GM12878 (cell line): ENCODE measurements around the gene ERC2. TPM values are rescaled to one million over a fixed set of nuclear protein-coding genes. Genes with fewer than 3 reads are reported as not detected.

ENCODE experiments used
- ATAC-seq: fragments of 200-7000 bp; cut with Tn5 transposase; 3 replicates; pipeline ENCODE4 v1.9.1; 2020; ENCODE audit warnings: mild to moderate bottlenecking, moderate library complexity
- BruUV-seq: library from RNA; stranded (reverse); fragments of 400-500 nt; replicated peaks from 2 replicates; lab custom pipeline; 2021; lab: Mats Ljungman, UMichigan
- CTCF ChIA-PET: fragments of 300-600 bp; sonication (Branson Sonifier 250); formaldehyde crosslinking; extraction: SDS; loops from one replicate; lab custom pipeline; 2021; ENCODE audit warnings: inconsistent platforms; lab: Yijun Ruan, JAX
- POLR2A ChIA-PET: fragments of 350-600 bp; formaldehyde crosslinking; extraction: SDS; loops from one replicate; lab custom pipeline; 2021; ENCODE audit warnings: inconsistent platforms; lab: Charles Lee
- RAD21 ChIA-PET: fragments of 300-600 bp; sonication (Branson Sonifier 250); formaldehyde crosslinking; loops from one replicate; lab custom pipeline; 2023; ENCODE audit warnings: antibody characterized with exemption; ENCODE audit not compliant: unreplicated experiment; lab: Charles Lee
- SMC1A ChIA-PET: fragments of 300-600 bp; sonication (Branson Sonifier 250); formaldehyde crosslinking; loops from one replicate; lab custom pipeline; 2023; ENCODE audit not compliant: unreplicated experiment, uncharacterized antibody; lab: Charles Lee
- DNase-seq: peaks from one replicate; pipeline ENCODE4 v3.0.0-alpha.2; 2011; ENCODE audit warnings: low read depth, low spot score
- FAIRE-seq: peaks from 3 replicates; lab custom pipeline; 2011; peaks lifted over from hg19 to GRCh38; lab: Jason Lieb, UNC
- H2AFZ ChIP-seq: 2 replicates; pipeline ENCODE4 v1.6.0; 2011; ENCODE audit warnings: low read depth, low read length, control low read depth; ENCODE audit not compliant: control insufficient read depth
- H3K27ac ChIP-seq: 2 replicates; pipeline ENCODE4 v1.5.1; 2011; ENCODE audit warnings: control low read depth; ENCODE audit not compliant: control insufficient read depth, insufficient read depth
- H3K27me3 ChIP-seq, 2 experiments: replicated peaks in 1 of 2; 2 replicates each; pipeline versions ENCODE4 v1.6.0 to v1.6.1; 2011; ENCODE audit warnings: low read length in 1 of 2; ENCODE audit not compliant: control insufficient read depth in 2 of 2, insufficient read depth in 2 of 2
- H3K36me3 ChIP-seq, 2 experiments: 2 replicates each; pipeline ENCODE4 v1.5.1; 2011; ENCODE audit warnings: low read length in 1 of 2; ENCODE audit not compliant: control insufficient read depth in 2 of 2, insufficient read depth in 2 of 2
- H3K4me1 ChIP-seq: 2 replicates; pipeline ENCODE4 v1.6.1; 2011; ENCODE audit warnings: mild to moderate bottlenecking, low read length, moderate library complexity, mixed read lengths; ENCODE audit not compliant: control insufficient read depth, insufficient read depth
- H3K4me2 ChIP-seq: 2 replicates; pipeline ENCODE4 v1.6.0; 2011; ENCODE audit warnings: control low read depth; ENCODE audit not compliant: control insufficient read depth, insufficient read depth
- H3K4me3 ChIP-seq: fragments of 200-600 bp; sonication (generic); 2 replicates; pipeline ENCODE4 v1.5.1; 2016
- H3K79me2 ChIP-seq: 2 replicates; pipeline ENCODE4 v1.6.0; 2011; ENCODE audit warnings: low read length; ENCODE audit not compliant: control insufficient read depth, insufficient read depth
- H3K9ac ChIP-seq: 2 replicates; pipeline ENCODE4 v1.8.0; 2011; ENCODE audit warnings: low read length, control low read depth, mixed read lengths; ENCODE audit not compliant: control insufficient read depth, insufficient read depth
- H3K9me3 ChIP-seq: replicated peaks from 3 replicates; pipeline ENCODE4 v1.5.1; 2011; ENCODE audit warnings: mild to moderate bottlenecking, low read length; ENCODE audit not compliant: control insufficient read depth, insufficient read depth
- H4K20me1 ChIP-seq: 2 replicates; pipeline ENCODE4 v1.6.0; 2011; ENCODE audit not compliant: control insufficient read depth, insufficient read depth
- CBX3 ChIP-seq: fragments of 200-600 bp; sonication (generic); IDR thresholded peaks from 2 replicates; pipeline ENCODE4 v1.6.1; 2016; ENCODE audit warnings: low read depth, borderline replicate concordance
- CEBPB ChIP-seq, 2 experiments: fragments of 150-350 bp in 1 of 2; IDR thresholded peaks; 2 replicates each; pipeline ENCODE4 v1.6.1; 2012 to 2014; ENCODE audit warnings: low read depth in 2 of 2, low read length in 2 of 2, borderline replicate concordance in 1 of 2, inconsistent platforms in 1 of 2
- CHD4 ChIP-seq: fragments of 200-600 bp; sonication (generic); IDR thresholded peaks from 2 replicates; pipeline ENCODE4 v1.6.1; 2016; ENCODE audit warnings: mild to moderate bottlenecking
- EGR1 ChIP-seq, 2 experiments: IDR thresholded peaks; 1 replicate in 1 of 2; 2 replicates in 1 of 2; pipeline ENCODE4 v1.6.1; 2011 to 2012; ENCODE audit warnings: low read depth in 2 of 2, low read length in 2 of 2, borderline replicate concordance in 1 of 2, mild to moderate bottlenecking in 1 of 2, moderate library complexity in 1 of 2
- EP300 ChIP-seq, 2 experiments: fragments of 150-350 bp in 1 of 2; IDR thresholded peaks; 2 replicates each; pipeline ENCODE4 v1.6.1; 2011 to 2012; ENCODE audit warnings: low read depth in 2 of 2, low read length in 2 of 2, borderline replicate concordance in 1 of 2, improper control_type of control experiment in 1 of 2, inconsistent platforms in 1 of 2; ENCODE audit not compliant: control insufficient read depth in 1 of 2
- MXI1 ChIP-seq: fragments of 150-350 bp; IDR thresholded peaks from 2 replicates; pipeline ENCODE4 v1.6.1; 2011; ENCODE audit warnings: low read depth, mild to moderate bottlenecking, inconsistent platforms, low read length, improper control_type of control experiment
- NR2C1 ChIP-seq: fragments of 450-650 bp; IDR thresholded peaks from 2 replicates; pipeline ENCODE4 v1.6.1; 2017; ENCODE audit warnings: antibody characterized with exemption, mild to moderate bottlenecking, moderate library complexity
- RUNX3 ChIP-seq: IDR thresholded peaks from 2 replicates; pipeline ENCODE4 v1.6.1; 2012; ENCODE audit warnings: low read length, inconsistent platforms
- TBL1XR1 ChIP-seq: IDR thresholded peaks from 2 replicates; pipeline ENCODE4 v1.6.1; 2012; ENCODE audit warnings: low read depth, low read length, improper control_type of control experiment
- ZNF274 ChIP-seq: IDR thresholded peaks from one replicate; pipeline ENCODE4 v1.8.0; 2011; ENCODE audit not compliant: insufficient read length, insufficient read depth
- in situ Hi-C: fragments of 300-500 bp; cut with MboI; formaldehyde crosslinking; loops from 9 replicates; pipeline ENCODE4 v1.14.3; 2018; ENCODE audit warnings: mixed read lengths
- intact Hi-C: fragments of 100-400 bp; cut with micrococcal nuclease; formaldehyde crosslinking; loops from one replicate; pipeline ENCODE4 v1.14.2; 2022; ENCODE audit not compliant: unreplicated experiment
- polyA plus RNA-seq, 11 experiments: library from polyadenylated mRNA; depleted of rRNA in 4 of 11; unstranded in 6 of 11; stranded (reverse) in 5 of 11; fragments of >200 nt; fragmentation: Nextera tagmentation in 4 of 11; fragmentation: Illumina TruSeq in 1 of 11; extraction: Ambion mirVana in 4 of 11; extraction: Trizol in 1 of 11; gene quantifications; 1 replicate in 1 of 11; 2 replicates in 10 of 11; pipeline versions ENCODE4 v1.2.1 to v1.2.3, GENCODE V29; 2011 to 2016; ENCODE audit warnings: inconsistent platforms in 2 of 11, missing spikeins in 2 of 11, low read depth in 1 of 11
- total RNA-seq, 4 experiments: library from RNA; depleted of rRNA in 3 of 4; stranded (reverse); fragments of >200 nt in 3 of 4; fragmentation: Illumina TruSeq in 1 of 4; extraction: Trizol in 1 of 4; gene quantifications; 2 replicates each; pipeline versions ENCODE4 v1.2.1 to v1.2.3, GENCODE V29; 2013 to 2021
- TF ChIP-seq, protein P1 (sequence below): fragments of 450-650 bp; IDR thresholded peaks from 2 replicates; pipeline ENCODE4 v1.6.1; 2017; ENCODE audit warnings: mild to moderate bottlenecking, moderate library complexity
- TF ChIP-seq, protein P2 (sequence below): IDR thresholded peaks from 2 replicates; pipeline ENCODE4 v1.6.1; 2011; ENCODE audit warnings: low read depth, low read length, improper control_type of control experiment, borderline replicate concordance

ERC2 gene
- total and polyA plus RNA-seq, 10 of the 15 experiments (the other 5 are each of a cell fraction or from before 2014, with no cell fraction given) = 0.06 to 1.4 (median 0.12) TPM; not detected in 3

DNA sequence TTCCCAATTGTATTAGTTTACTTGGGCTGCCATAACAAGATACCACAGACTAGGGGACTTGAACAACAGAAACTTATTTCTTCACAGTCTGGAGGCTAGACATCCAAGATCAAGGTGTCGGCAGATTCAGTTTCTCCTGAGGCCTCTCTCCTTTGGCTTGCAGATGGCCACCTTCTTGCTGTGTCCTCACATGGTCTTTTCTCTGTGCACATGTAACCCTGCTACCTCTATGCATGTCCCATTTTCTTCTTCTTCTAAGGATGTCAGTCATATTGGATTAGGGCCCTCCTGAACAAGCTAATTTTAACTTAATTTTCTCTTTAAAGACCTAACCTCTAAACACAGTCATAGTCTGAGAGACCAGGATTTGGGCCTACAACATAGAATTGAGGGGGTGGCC lies 644.4 kb downstream of the ERC2 start (continued):
- TF ChIP-seq, protein P1, sequence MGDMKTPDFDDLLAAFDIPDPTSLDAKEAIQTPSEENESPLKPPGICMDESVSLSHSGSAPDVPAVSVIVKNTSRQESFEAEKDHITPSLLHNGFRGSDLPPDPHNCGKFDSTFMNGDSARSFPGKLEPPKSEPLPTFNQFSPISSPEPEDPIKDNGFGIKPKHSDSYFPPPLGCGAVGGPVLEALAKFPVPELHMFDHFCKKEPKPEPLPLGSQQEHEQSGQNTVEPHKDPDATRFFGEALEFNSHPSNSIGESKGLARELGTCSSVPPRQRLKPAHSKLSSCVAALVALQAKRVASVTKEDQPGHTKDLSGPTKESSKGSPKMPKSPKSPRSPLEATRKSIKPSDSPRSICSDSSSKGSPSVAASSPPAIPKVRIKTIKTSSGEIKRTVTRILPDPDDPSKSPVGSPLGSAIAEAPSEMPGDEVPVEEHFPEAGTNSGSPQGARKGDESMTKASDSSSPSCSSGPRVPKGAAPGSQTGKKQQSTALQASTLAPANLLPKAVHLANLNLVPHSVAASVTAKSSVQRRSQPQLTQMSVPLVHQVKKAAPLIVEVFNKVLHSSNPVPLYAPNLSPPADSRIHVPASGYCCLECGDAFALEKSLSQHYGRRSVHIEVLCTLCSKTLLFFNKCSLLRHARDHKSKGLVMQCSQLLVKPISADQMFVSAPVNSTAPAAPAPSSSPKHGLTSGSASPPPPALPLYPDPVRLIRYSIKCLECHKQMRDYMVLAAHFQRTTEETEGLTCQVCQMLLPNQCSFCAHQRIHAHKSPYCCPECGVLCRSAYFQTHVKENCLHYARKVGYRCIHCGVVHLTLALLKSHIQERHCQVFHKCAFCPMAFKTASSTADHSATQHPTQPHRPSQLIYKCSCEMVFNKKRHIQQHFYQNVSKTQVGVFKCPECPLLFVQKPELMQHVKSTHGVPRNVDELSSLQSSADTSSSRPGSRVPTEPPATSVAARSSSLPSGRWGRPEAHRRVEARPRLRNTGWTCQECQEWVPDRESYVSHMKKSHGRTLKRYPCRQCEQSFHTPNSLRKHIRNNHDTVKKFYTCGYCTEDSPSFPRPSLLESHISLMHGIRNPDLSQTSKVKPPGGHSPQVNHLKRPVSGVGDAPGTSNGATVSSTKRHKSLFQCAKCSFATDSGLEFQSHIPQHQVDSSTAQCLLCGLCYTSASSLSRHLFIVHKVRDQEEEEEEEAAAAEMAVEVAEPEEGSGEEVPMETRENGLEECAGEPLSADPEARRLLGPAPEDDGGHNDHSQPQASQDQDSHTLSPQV = no peak
- TF ChIP-seq MXI1 (no peak), CHD4 (no peak), TBL1XR1 (no peak), CBX3 (no peak), NR2C1 (no peak)
- TF ChIP-seq, protein P2, sequence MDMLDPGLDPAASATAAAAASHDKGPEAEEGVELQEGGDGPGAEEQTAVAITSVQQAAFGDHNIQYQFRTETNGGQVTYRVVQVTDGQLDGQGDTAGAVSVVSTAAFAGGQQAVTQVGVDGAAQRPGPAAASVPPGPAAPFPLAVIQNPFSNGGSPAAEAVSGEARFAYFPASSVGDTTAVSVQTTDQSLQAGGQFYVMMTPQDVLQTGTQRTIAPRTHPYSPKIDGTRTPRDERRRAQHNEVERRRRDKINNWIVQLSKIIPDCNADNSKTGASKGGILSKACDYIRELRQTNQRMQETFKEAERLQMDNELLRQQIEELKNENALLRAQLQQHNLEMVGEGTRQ = no peak
- TF ChIP-seq, all 136 proteins: peak for 0

DNA sequence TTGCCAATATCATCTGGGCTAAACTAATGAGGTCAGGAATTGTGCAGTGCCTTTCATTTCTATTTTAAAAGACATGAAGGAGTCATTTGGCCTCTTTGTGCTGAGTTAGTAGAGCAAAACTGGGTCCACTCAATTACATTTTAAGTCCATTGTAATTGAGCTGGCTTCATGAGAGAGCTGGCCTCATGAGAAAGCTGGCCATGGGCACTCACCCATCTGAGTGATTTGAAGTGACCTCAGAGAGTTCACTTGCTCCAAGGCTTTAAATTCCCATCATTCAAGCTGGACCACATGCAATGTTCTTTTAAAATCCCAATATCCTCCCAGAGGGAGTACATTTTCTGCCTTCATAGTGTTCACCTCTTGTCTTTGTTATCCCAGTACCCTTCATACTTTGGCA lies 645.3 kb downstream of the ERC2 start:
- Histone ChIP-seq H3K79me2 (no peaks in the 10 kb centered on the region), H3K4me1 (no peaks in the 10 kb centered on the region), H2AFZ (no peak overlapping the region), H3K4me3 (no peak overlapping the region), H4K20me1 (no peaks in the 10 kb centered on the region), H3K9ac (no peak overlapping the region), H3K27ac (no peak overlapping the region), H3K27me3 (no peaks in the 10 kb centered on the region), H3K36me3 (no peaks in the 10 kb centered on the region), H3K9me3 (no peaks in the 10 kb centered on the region), H3K4me2 (no peak overlapping the region)
- BruUV-seq = no TSS peak
- ATAC-seq = no peak
- ChIA-PET CTCF (no interaction called here), RAD21 (no interaction called here), SMC1A (no interaction called here), POLR2A (no interaction called here)
- TF ChIP-seq RUNX3 (no peak), EP300 (IDR thresholded peaks at IDR 0.05; ENCODE audit: borderline replicate concordance in 1 of 2, control insufficient read depth in 1 of 2, low read depth in 2 of 2, low read length in 2 of 2) (no peak), MXI1 (no peak), CEBPB (IDR thresholded peaks at IDR 0.05; ENCODE audit: borderline replicate concordance in 1 of 2, low read depth in 2 of 2, low read length in 2 of 2) (no peak), ZNF274 (no peak), EGR1 (IDR thresholded peaks at IDR 0.05; ENCODE audit: borderline replicate concordance in 1 of 2, low read depth in 2 of 2, low read length in 2 of 2) (no peak)
- FAIRE-seq = no peak
- intact Hi-C loops (no loop called here), in situ Hi-C loops (no loop called here)
- DNase-seq = no peak
